CD4-positive, alpha-beta T cell (primary cell): ENCODE data around the gene BHLHE41. TPM values are rescaled to one million over a fixed set of nuclear protein-coding genes. Genes with fewer than 3 reads are reported as not detected.

ENCODE experiments used
- ATAC-seq: fragments of 200-7000 bp; cut with Tn5 transposase; one replicate; pipeline ENCODE4 v1.10.0; 2022; ENCODE audit warnings: mild to moderate bottlenecking; ENCODE audit not compliant: poor library complexity
- CTCF ChIA-PET: fragments of 350-600 bp; sonication (Branson Sonifier 250); formaldehyde crosslinking; loops from one replicate; lab custom pipeline; 2021; ENCODE audit warnings: antibody characterized with exemption, inconsistent platforms; lab: Charles Lee
- POLR2A ChIA-PET: fragments of 350-600 bp; sonication (Branson Sonifier 250); formaldehyde crosslinking; loops from one replicate; lab custom pipeline; 2021; ENCODE audit warnings: antibody characterized with exemption, inconsistent platforms; lab: Charles Lee
- DNase-seq, 14 experiments: peaks; one replicate each; pipeline ENCODE4 v3.0.0-alpha.2; 2013 to 2020; ENCODE audit warnings: mixed read lengths in 2 of 14
- H3K27ac ChIP-seq, 2 donors: one replicate each; pipeline versions ENCODE4 v1.5.1 to v1.7.0; 2013; ENCODE audit warnings: low read length in 2 of 2, low read depth in 1 of 2, mild to moderate bottlenecking in 1 of 2
- H3K27me3 ChIP-seq, 2 experiments: 1 replicate in 1 of 2; 2 replicates in 1 of 2; pipeline versions ENCODE4 v1.6.1 to v1.7.0; 2013; ENCODE audit warnings: low read length in 2 of 2, control low read depth in 1 of 2, mild to moderate bottlenecking in 1 of 2, moderate library complexity in 1 of 2; ENCODE audit not compliant: insufficient read depth in 2 of 2, control insufficient read depth in 1 of 2
- H3K36me3 ChIP-seq: one replicate; pipeline ENCODE4 v1.6.1; 2013; ENCODE audit warnings: low read length, control low read depth; ENCODE audit not compliant: insufficient read depth
- H3K4me1 ChIP-seq: one replicate; pipeline ENCODE4 v1.6.1; 2013; ENCODE audit warnings: low read length, control low read depth; ENCODE audit not compliant: insufficient read depth
- H3K4me3 ChIP-seq: one replicate; pipeline ENCODE4 v1.5.1; 2013; ENCODE audit warnings: mild to moderate bottlenecking, low read length, moderate library complexity
- H3K9me3 ChIP-seq, 2 experiments: 1 replicate in 1 of 2; 2 replicates in 1 of 2; pipeline versions ENCODE4 v1.6.1 to v1.7.0; 2013; ENCODE audit warnings: low read length in 2 of 2, mild to moderate bottlenecking in 2 of 2, control low read depth in 1 of 2, moderate library complexity in 1 of 2; ENCODE audit not compliant: control insufficient read depth in 1 of 2, insufficient read depth in 1 of 2
- H3K27ac Mint-ChIP-seq: one replicate; pipeline ENCODE4 v1.8.0; 2020; ENCODE audit warnings: mixed read lengths
- H3K27me3 Mint-ChIP-seq: one replicate; pipeline ENCODE4 v1.8.0; 2021; ENCODE audit warnings: mixed read lengths
- H3K36me3 Mint-ChIP-seq: one replicate; pipeline ENCODE4 v1.8.0; 2021; ENCODE audit warnings: low read depth, mixed read lengths
- H3K4me1 Mint-ChIP-seq: one replicate; pipeline ENCODE4 v1.8.0; 2021; ENCODE audit warnings: low read depth, mixed read lengths
- H3K4me3 Mint-ChIP-seq: one replicate; pipeline ENCODE4 v1.8.0; 2020; ENCODE audit warnings: mild to moderate bottlenecking, mixed read lengths
- H3K9me3 Mint-ChIP-seq: one replicate; pipeline ENCODE4 v1.8.0; 2020; ENCODE audit warnings: mixed read lengths
- CTCF ChIP-seq: fragments of 200-600 bp; IDR thresholded peaks from one replicate; pipeline ENCODE4 v1.8.0; 2022; ENCODE audit warnings: antibody characterized with exemption, mild to moderate bottlenecking
- intact Hi-C, 2 experiments: fragments of 100-400 bp; cut with DNase I in 1 of 2; cut with micrococcal nuclease in 1 of 2; formaldehyde crosslinking; loops; one replicate each; pipeline versions ENCODE4 v1.15.1 to v1.9.0; 2023 to 2025; cut with DNase I, micrococcal nuclease
- total RNA-seq, 174 experiments: library from RNA in 2 of 174; stranded (reverse) in 2 of 174; gene quantifications; one replicate each; pipeline ENCODE4 v1.2.3 and lab custom pipeline; 2021 to 2026

Gene BHLHE41
- total RNA-seq, 2 experiments from 2014 or later, result not detected

- H3K36me3 ChIP-seq, result no peaks in the 10 kb centered on the region
- Mint-ChIP-seq H3K4me1 (peaks cover 4% of the 10 kb centered on the region), H3K36me3 (no peaks in the 10 kb centered on the region), H3K9me3 (no peaks in the 10 kb centered on the region), H3K27ac (no peak overlapping the region), H3K27me3 (peaks cover 87% of the 10 kb centered on the region), H3K4me3 (no peak overlapping the region)
- no peak overlapping the region for H3K27ac ChIP-seq
- no peak overlapping the region for H3K4me3 ChIP-seq
- peaks cover 0 to 3% of the 10 kb centered on the region in 2 experiments for H3K9me3 ChIP-seq
- intact Hi-C loops, result no loop called here
- ChIA-PET CTCF (no interaction called here), POLR2A (no interaction called here)
- ATAC-seq (no peak), DNase-seq (peak in 1 of 14 experiments; percentile 20)
- TF ChIP-seq CTCF, result no peak
- peaks cover 12% of the 10 kb centered on the region for H3K4me1 ChIP-seq
- H3K27me3 ChIP-seq, result peaks cover 42 to 51% of the 10 kb centered on the region in 2 experiments
These were observed 5.9 kb upstream of the BHLHE41 start for GRCh38 chr12:26130728-26131127.

- POLR2A ChIA-PET, result interaction anchor here (0.6 kb wide), 1 partner anchor 928 kb away, joined by 5 read pairs; no protein-coding TSS in a partner anchor
- no peak overlapping the region for H3K27ac Mint-ChIP-seq
- no peak for DNase-seq
These were observed 3.3 kb upstream of the BHLHE41 start for GRCh38 chr12:26128168-26128567.

GRCh38 chr12:26127404-26127803 is 2.6 kb upstream of the BHLHE41 start:
- no peaks in the 10 kb centered on the region for H3K36me3 ChIP-seq
- no peak for TF ChIP-seq CTCF
- POLR2A ChIA-PET, result no interaction called here
- Mint-ChIP-seq H3K9me3 (no peaks in the 10 kb centered on the region), H3K27me3 (peaks cover 85% of the 10 kb centered on the region), H3K36me3 (no peaks in the 10 kb centered on the region), H3K4me1 (peaks cover 31% of the 10 kb centered on the region), H3K27ac (no peak overlapping the region), H3K4me3 (peak overlapping the region; percentile 21)
- ATAC-seq (no peak), DNase-seq (no peak)
- H3K4me3 ChIP-seq, result no peak overlapping the region
- peaks cover 68 to 76% of the 10 kb centered on the region in 2 experiments for H3K27me3 ChIP-seq
- CTCF ChIA-PET, result no interaction called here
- intact Hi-C loops, result loop anchor here in 1 of 2 experiments (10.0 kb wide), 1 partner anchor 1177 kb away; no protein-coding TSS in a partner anchor
- peaks cover 40% of the 10 kb centered on the region for H3K4me1 ChIP-seq
- H3K9me3 ChIP-seq, result peaks cover 0 to 8% of the 10 kb centered on the region in 2 experiments
- no peak overlapping the region for H3K27ac ChIP-seq

More at GRCh38 chr12:26128168-26128567, 3.3 kb upstream of the BHLHE41 start:
- CTCF ChIA-PET, result no interaction called here
- ATAC-seq, result no peak
- Mint-ChIP-seq H3K36me3 (no peaks in the 10 kb centered on the region), H3K4me3 (no peak overlapping the region), H3K9me3 (no peaks in the 10 kb centered on the region), H3K27me3 (peaks cover 88% of the 10 kb centered on the region), H3K4me1 (peaks cover 27% of the 10 kb centered on the region)
- intact Hi-C loops, result loop anchor here in 1 of 2 experiments (10.0 kb wide), 1 partner anchor 1177 kb away; no protein-coding TSS in a partner anchor
- Histone ChIP-seq H3K27me3 (peaks cover 63 to 75% of the 10 kb centered on the region in 2 experiments), H3K36me3 (no peaks in the 10 kb centered on the region), H3K4me3 (no peak overlapping the region), H3K4me1 (peaks cover 33% of the 10 kb centered on the region), H3K27ac (no peak overlapping the region), H3K9me3 (peaks cover 0 to 4% of the 10 kb centered on the region in 2 experiments)
- TF ChIP-seq CTCF, result no peak
